PC-9 (cell line): ENCODE measurements around the gene DHX8. TPM values are rescaled to one million over a fixed set of nuclear protein-coding genes. Genes with fewer than 3 reads are reported as not detected.
A peak's percentile ranks its signal among the peaks of the same experiment; 100 is the strongest.

ENCODE experiments used
- BruUV-seq: library from RNA; stranded (reverse); fragments of 400-500 nt; replicated peaks from 2 replicates; lab custom pipeline; 2021; lab: Mats Ljungman, UMichigan
- CTCF ChIA-PET: fragments of 300-600 bp; sonication (Branson Sonifier 250); formaldehyde crosslinking; loops from one replicate; lab custom pipeline; 2022; ENCODE audit warnings: antibody characterized with exemption; lab: Charles Lee
- POLR2A ChIA-PET: fragments of 300-600 bp; sonication (Branson Sonifier 250); formaldehyde crosslinking; loops from one replicate; lab custom pipeline; 2022; ENCODE audit warnings: antibody characterized with exemption; ENCODE audit not compliant: unreplicated experiment; lab: Charles Lee
- DNase-seq, 2 experiments: peaks; one replicate each; pipeline versions ENCODE4 v3.0.0 to v3.0.0-alpha.2; 2015 to 2022; ENCODE audit warnings: mixed read lengths in 1 of 2
- H2AFZ ChIP-seq: fragments of 200-600 bp; sonication (generic); 2 replicates; pipeline ENCODE4 v1.8.1; 2017; ENCODE audit warnings: antibody characterized with exemption
- H3F3A ChIP-seq: fragments of 200-600 bp; sonication (generic); 2 replicates; pipeline ENCODE4 v1.8.1; 2017; ENCODE audit warnings: antibody characterized with exemption, mild to moderate bottlenecking, low read depth; ENCODE audit not compliant: insufficient read depth
- H3K27ac ChIP-seq: fragments of 200-600 bp; sonication (generic); 2 replicates; pipeline ENCODE4 v1.6.1; 2016; ENCODE audit warnings: mixed run types
- H3K27me3 ChIP-seq: fragments of 200-600 bp; sonication (generic); 2 replicates; pipeline ENCODE4 v1.6.1; 2016; ENCODE audit warnings: low read depth, mixed run types; ENCODE audit not compliant: insufficient read depth
- H3K36me3 ChIP-seq: fragments of 200-600 bp; sonication (generic); 2 replicates; pipeline ENCODE4 v1.6.1; 2016; ENCODE audit warnings: low read depth, mixed run types
- H3K4me1 ChIP-seq: fragments of 200-600 bp; sonication (generic); replicated peaks from 2 replicates; pipeline ENCODE4 v1.6.1; 2016; ENCODE audit warnings: mixed run types; ENCODE audit not compliant: insufficient read depth
- H3K4me2 ChIP-seq: fragments of 200-600 bp; sonication (generic); 2 replicates; pipeline ENCODE4 v1.6.1; 2017; ENCODE audit warnings: mixed run types
- H3K4me3 ChIP-seq: fragments of 200-600 bp; sonication (generic); 2 replicates; pipeline ENCODE4 v1.6.1; 2016; ENCODE audit warnings: mixed run types
- H3K79me2 ChIP-seq: fragments of 200-600 bp; sonication (generic); 2 replicates; pipeline ENCODE4 v1.6.1; 2017; ENCODE audit warnings: low read depth, mixed run types
- H3K9me2 ChIP-seq: fragments of 200-600 bp; sonication (generic); 2 replicates; pipeline ENCODE4 v1.8.1; 2017; ENCODE audit warnings: mild to moderate bottlenecking; ENCODE audit not compliant: insufficient read depth
- H3K9me3 ChIP-seq: fragments of 200-600 bp; sonication (generic); 2 replicates; pipeline ENCODE4 v1.8.1; 2016; ENCODE audit warnings: low read depth; ENCODE audit not compliant: insufficient read depth
- H4K20me1 ChIP-seq: fragments of 200-600 bp; sonication (generic); 2 replicates; pipeline ENCODE4 v1.8.1; 2017; ENCODE audit not compliant: insufficient read depth
- CTCF ChIP-seq: fragments of 200-600 bp; sonication (generic); conservative IDR thresholded peaks from 2 replicates; pipeline ENCODE4 v1.6.1; 2017; ENCODE audit warnings: mixed run types, antibody characterized with exemption, mild to moderate bottlenecking, moderate library complexity
- EZH2 ChIP-seq: fragments of 200-600 bp; sonication (generic); IDR thresholded peaks from 2 replicates; pipeline ENCODE4 v1.8.0; 2017; ENCODE audit warnings: antibody characterized with exemption, low read depth
- intact Hi-C: fragments of 100-400 bp; cut with micrococcal nuclease; formaldehyde crosslinking; loops from one replicate; pipeline ENCODE4 v1.10.0; 2022; ENCODE audit not compliant: unreplicated experiment
- total RNA-seq: library from RNA; stranded (reverse); gene quantifications from 2 replicates; pipeline ENCODE4 v1.2.3, GENCODE V29; 2021

The DHX8 gene
- total RNA-seq, 1 experiment from 2014 or later: 55.4 TPM

- no peak for DNase-seq
- peaks cover 12% of the 10 kb centered on the region; the same call in 1 of the 2 replicates for H3K4me1 ChIP-seq
- no peak overlapping the region for H3K4me3 ChIP-seq
- no peak overlapping the region for H2AFZ ChIP-seq
- H3K4me2 ChIP-seq: no peak overlapping the region
- no TSS peak for BruUV-seq
- H3K27ac ChIP-seq: no peak overlapping the region
- ChIA-PET CTCF (interaction anchor here (0.6 kb wide), 1 partner anchor 105 kb away, joined by 4 read pairs; no protein-coding TSS in a partner anchor), POLR2A (no interaction called here)
- H3K27me3 ChIP-seq: no peaks in the 10 kb centered on the region
- no peak for TF ChIP-seq EZH2
- no peak for TF ChIP-seq CTCF
- peaks cover 18% of the 10 kb centered on the region; the same call in 1 of the 2 replicates for H3F3A ChIP-seq
- H3K36me3 ChIP-seq: no peaks in the 10 kb centered on the region
- H4K20me1 ChIP-seq: peaks cover 3% of the 10 kb centered on the region; the same call in 1 of the 2 replicates
- H3K79me2 ChIP-seq: no peaks in the 10 kb centered on the region
- no peaks in the 10 kb centered on the region for H3K9me2 ChIP-seq
- intact Hi-C loops: no loop called here
- no peaks in the 10 kb centered on the region for H3K9me3 ChIP-seq
Measured at GRCh38 chr17:43568506-43569082, 84.8 kb downstream of the DHX8 start.

- H3K36me3 ChIP-seq: no peaks in the 10 kb centered on the region
- peaks cover 28% of the 10 kb centered on the region; the same call in 1 of the 2 replicates for H3F3A ChIP-seq
- H3K9me3 ChIP-seq: no peaks in the 10 kb centered on the region
- intact Hi-C loops: no loop called here
- peaks cover 25% of the 10 kb centered on the region for H3K4me1 ChIP-seq
- TF ChIP-seq CTCF: no peak
- no peak overlapping the region for H3K4me2 ChIP-seq
- no peak overlapping the region for H2AFZ ChIP-seq
- no TSS peak for BruUV-seq
- H4K20me1 ChIP-seq: peaks cover 3% of the 10 kb centered on the region; the same call in 1 of the 2 replicates
- no peak overlapping the region for H3K4me3 ChIP-seq
- ChIA-PET POLR2A (interaction anchor here (0.7 kb wide), 1 partner anchor 8 kb away, joined by 23 read pairs; no protein-coding TSS in a partner anchor), CTCF (interaction anchor here (0.6 kb wide), 1 partner anchor 103 kb away, joined by 3 read pairs; no protein-coding TSS in a partner anchor)
- H3K9me2 ChIP-seq: no peaks in the 10 kb centered on the region
- DNase-seq: peak in 1 of 2 experiments; percentile 57
- H3K27ac ChIP-seq: no peak overlapping the region
- H3K79me2 ChIP-seq: no peaks in the 10 kb centered on the region
- H3K27me3 ChIP-seq: no peaks in the 10 kb centered on the region
Measured at GRCh38 chr17:43570518-43570928, 86.7 kb downstream of the DHX8 start.

DNA sequence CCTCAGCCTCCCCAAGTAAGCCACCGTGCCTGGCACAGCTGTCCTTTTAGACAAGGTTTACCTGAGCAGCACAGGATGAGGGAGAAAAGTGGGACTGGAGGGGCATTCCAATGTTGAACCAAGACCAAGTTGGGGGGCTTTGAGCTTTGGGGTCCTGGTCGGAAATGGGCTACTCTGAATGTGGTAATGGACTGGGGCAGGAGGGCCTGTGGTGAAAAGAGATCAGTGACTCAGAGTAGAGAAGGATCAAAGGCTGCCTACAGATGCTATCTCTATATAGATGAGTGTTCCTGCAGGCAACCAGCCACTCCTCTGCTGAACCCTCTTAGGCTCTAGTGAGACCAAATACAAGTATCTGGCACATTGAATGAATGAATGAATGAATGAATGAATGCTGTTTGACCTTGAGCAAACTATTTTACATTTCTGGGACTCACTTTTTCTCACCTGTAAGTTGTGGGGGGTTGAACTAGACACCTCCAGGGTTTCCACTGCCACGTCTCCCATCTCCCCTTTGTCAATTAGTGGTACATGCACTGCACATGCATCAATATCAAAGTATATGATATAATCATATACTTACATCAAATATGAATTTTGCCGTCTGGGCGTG, 88.7 kb downstream of the DHX8 start:
- BruUV-seq: no TSS peak

More for the DNA sequence above, 88.7 kb downstream of the DHX8 start:
- Histone ChIP-seq H3K79me2 (no peaks in the 10 kb centered on the region), H3K9me2 (no peaks in the 10 kb centered on the region), H2AFZ (no peak overlapping the region), H3K4me3 (no peak overlapping the region), H3K27ac (no peak overlapping the region), H3K27me3 (no peaks in the 10 kb centered on the region), H3K9me3 (no peaks in the 10 kb centered on the region), H3F3A (peaks cover 28% of the 10 kb centered on the region; the same call in 1 of the 2 replicates), H3K4me1 (peaks cover 36% of the 10 kb centered on the region), H4K20me1 (peaks cover 3% of the 10 kb centered on the region; the same call in 1 of the 2 replicates), H3K36me3 (no peaks in the 10 kb centered on the region), H3K4me2 (no peak overlapping the region)
- POLR2A ChIA-PET: no interaction called here
- TF ChIP-seq CTCF (no peak), EZH2 (no peak)
- peak in 1 of 2 experiments; percentile 37 for DNase-seq
- intact Hi-C loops: no loop called here
- CTCF ChIA-PET: no interaction called here
